Erythroblast (primary cell): Measurements from ENCODE around the gene RSU1.

Experiments
- DNase-seq, 2 experiments: peaks; one replicate each; lab custom pipeline; 2025; lab: John Stamatoyannopoulos, UW
- GATA1 ChIP-seq: IDR thresholded peaks from 2 replicates; pipeline ENCODE4 v1.6.1; 2011; ENCODE audit warnings: low read depth, mild to moderate bottlenecking, control low read depth, low read length, moderate library complexity
- POLR2A ChIP-seq: IDR thresholded peaks from 2 replicates; pipeline ENCODE4 v1.6.1; 2011; ENCODE audit warnings: mild to moderate bottlenecking, low read length

RSU1 gene

DNA sequence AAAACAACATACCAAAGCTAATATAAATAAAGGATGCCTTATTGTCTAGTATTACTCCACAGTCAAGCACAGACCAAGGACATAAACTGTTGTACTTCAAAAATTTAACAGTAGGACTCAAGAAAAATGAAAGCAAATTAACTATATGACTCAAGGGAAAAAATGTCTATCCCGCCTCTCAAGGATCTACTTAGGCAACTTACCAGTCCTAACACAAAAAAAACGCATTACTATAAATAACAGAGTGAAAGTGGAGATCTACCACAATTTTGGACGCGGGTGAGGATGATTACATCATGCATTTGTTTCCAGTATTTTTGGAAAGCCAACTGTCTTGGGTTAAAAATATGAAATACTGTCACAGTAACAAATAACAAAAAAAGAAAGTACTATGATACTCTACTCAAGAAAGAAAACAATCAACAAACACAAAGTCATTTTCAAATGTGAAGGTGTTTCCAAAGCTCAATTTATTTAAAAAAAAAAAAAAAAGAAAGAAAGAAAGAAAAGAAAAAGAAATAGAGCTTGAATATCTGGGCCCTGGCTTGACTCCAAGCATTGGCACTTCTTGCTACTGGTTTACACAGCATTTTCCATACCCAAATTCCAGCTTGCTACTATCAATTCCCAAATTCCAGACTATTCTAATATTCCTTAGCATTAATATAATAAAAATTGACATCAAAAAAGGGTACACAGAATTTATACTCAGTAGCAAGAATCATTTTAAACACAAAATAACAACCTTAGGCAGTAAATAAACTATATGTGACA lies 99.4 kb downstream of the RSU1 start:
- DNase-seq, result no peak
- TF ChIP-seq GATA1, result no peak
- TF ChIP-seq POLR2A, result no peak

DNA sequence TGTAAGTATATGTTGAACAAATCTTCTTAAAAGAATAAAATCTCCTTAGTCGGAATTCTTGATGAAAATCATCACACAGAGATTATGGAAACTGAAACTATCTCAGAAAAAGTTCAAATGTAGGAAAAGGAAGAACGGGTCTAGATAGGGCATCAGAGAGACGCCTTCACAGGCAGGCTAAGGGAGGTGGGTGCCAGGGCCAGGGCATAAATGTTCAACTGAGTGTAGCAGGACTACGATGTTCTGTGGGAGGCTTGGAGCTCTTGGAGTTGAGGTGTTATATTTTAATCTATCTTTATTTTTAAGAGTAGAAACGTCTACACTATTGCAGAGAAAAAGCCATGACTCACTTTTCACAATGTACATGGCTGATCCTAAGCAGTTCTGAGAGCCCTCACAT lies 101.2 kb downstream of the RSU1 start:
- TF ChIP-seq GATA1, result no peak
- no peak for TF ChIP-seq POLR2A
- no peak for DNase-seq

DNA sequence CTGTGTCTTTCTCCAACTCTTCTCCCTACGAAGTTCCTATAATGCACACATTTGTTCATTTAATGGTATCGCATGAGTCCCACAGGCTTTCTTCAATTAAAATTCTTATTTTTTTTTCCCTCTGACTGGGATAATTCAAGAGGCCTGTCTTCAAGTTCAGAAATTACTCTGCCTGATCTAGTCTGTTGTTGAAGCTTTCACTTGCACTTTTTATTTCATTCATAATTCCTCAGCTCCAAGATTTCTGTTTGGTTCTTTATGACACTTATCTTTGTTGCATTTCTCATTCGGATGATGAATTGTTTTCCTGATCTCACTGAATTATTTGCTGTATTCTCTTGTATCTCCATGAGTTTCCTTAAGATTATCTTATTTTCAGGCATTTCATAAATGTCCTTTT lies 103.9 kb downstream of the RSU1 start:
- TF ChIP-seq POLR2A (no peak), GATA1 (no peak)
- DNase-seq, result no peak

DNA sequence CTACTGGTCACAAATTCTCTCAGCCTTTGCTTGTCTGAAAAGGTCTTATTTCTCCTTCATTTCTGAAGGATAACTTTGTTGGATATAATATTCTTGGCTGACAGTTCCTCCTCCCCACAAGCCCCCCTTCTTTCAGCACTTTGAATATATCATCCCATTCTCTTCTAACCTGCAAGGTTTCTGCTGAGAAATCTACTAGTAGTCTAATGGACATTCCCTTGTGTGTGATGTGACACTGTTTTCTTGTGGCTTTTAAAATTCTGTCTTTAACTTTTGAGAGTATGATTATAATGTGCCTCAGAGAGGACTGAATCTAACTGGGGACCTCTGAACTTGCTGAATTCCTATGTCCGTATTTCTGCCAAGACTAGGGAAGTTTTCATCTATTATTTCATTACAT lies 104.3 kb downstream of the RSU1 start:
- DNase-seq, result no peak
- TF ChIP-seq POLR2A, result no peak
- TF ChIP-seq GATA1, result no peak

DNA sequence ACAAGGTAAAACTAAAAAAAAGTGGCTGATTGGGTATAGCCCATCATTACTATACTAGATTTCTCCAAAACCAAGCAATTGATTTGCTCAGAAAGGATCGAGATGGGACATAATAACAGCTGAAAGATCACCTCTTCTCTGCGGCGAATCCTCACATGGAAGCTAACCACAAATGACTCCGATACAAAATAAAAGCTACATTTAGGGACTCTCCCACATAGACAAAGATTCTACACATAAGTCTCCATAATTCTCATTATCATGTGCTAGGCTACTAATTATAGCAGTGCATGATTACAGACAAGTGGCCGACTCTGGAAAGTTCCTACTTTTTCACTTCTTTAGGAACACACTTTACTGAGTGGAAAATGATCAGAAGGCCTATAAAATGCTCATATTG lies 116.9 kb downstream of the RSU1 start:
- no peak for TF ChIP-seq POLR2A
- TF ChIP-seq GATA1, result no peak
- DNase-seq, result no peak

DNA sequence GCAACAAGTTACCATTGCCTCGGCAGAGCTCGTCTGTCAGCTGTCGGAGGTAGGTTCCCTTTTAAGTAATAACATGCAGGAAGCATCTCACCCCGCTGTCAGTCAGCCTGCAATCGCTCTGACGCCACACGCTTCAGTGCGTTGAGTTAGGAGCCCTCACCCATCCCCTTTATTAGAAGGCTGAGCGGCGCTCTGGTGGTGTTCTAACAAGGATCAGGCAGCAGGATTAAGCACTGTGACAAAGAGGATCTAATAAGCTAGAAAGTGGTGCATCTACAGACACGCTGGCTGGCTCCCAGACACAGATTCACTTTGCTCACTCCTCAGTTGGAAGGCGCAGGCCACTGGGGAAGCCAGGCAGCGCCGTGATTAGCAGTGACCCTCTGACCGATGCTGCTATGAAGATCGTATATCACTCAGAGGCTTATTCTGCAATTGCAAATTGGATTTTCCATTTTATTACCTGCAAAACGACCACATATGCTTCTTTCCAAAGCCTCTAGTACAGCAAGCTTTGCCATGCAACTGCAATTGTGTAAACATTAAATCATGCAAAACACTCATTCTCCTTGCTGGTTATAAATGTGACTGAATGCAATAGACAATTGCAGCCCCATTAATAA lies 117.7 kb downstream of the RSU1 start:
- no peak for DNase-seq
- TF ChIP-seq GATA1 (no peak), POLR2A (no peak)

DNA sequence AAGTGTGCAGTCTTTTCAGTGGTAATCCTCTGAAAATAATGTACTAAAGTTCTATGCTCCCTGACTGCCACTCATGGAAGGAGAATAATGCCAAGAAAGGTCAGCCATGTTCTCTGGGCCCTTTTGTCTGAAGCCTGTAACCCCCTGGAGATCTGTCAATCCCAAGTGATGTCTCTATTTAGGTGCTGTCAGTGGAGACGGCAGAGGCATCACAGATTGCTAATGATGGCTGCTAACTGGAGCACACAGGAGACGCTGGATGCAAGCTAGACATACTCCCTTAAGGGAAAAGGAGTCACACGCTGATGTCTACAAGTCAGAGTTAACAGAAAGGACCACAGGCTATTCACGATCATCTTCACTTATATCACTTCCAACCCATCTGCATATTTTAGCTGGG lies 118.8 kb downstream of the RSU1 start:
- no peak for DNase-seq
- TF ChIP-seq GATA1, result no peak
- no peak for TF ChIP-seq POLR2A

DNA sequence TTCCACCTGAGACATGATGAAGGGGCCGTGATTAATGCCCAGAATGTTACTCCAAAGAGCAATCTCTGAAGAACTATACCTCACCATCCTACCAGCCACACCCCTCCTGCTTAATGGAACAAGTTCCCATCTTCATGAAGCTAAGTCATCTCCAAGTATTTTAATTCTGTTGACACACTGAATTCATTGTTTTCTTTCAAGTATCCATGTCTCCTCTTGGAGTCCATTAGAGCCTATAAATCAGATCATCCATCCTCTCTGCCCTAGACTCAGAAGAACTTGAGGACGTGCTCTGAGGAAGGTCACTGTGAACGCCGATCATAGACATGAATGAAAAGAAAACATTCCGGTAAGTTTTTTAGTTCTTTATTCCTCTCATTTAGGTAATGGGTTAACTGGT lies 126.8 kb downstream of the RSU1 start:
- no peak for DNase-seq
- TF ChIP-seq POLR2A (no peak), GATA1 (no peak)

DNA sequence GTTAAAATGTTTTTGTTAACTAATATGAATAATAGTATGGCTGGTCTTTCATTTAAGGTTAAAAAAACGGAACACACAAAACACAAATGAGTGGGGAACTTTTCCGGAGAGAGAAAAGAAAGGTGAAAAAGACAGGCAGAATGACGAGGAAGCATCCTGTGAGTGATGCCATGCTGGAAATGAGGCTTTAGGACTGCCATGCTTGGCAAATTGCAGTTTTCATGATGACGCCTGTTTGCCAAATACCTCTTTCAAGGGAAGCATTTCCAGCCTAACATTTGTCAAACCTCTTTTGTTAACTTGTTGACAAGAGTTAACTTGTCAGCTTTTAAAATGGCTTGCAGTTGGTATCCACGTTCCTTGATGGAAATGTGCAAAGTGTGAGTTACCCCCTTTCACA lies 127.5 kb downstream of the RSU1 start:
- no peak for DNase-seq
- no peak for TF ChIP-seq POLR2A
- no peak for TF ChIP-seq GATA1

DNA sequence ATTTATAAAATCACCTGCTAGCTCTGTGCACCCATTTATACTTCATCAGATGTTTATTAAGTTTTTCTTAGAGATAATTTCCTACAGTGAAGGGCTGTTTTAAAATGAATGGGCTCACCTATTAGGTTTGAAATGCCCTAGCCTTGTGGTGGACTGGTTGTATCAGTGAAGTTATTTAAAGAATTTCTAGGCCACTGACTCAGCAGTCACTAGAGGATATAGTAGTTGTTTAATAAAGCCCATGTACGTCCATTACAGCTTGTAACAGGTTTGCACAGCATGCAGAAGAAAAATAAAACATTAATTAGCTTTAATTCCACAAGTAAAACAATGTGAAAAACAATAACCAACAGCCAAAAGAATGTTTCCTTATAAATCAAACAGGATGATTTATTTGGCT lies 128.0 kb downstream of the RSU1 start:
- TF ChIP-seq POLR2A, result no peak
- TF ChIP-seq GATA1, result no peak

DNA sequence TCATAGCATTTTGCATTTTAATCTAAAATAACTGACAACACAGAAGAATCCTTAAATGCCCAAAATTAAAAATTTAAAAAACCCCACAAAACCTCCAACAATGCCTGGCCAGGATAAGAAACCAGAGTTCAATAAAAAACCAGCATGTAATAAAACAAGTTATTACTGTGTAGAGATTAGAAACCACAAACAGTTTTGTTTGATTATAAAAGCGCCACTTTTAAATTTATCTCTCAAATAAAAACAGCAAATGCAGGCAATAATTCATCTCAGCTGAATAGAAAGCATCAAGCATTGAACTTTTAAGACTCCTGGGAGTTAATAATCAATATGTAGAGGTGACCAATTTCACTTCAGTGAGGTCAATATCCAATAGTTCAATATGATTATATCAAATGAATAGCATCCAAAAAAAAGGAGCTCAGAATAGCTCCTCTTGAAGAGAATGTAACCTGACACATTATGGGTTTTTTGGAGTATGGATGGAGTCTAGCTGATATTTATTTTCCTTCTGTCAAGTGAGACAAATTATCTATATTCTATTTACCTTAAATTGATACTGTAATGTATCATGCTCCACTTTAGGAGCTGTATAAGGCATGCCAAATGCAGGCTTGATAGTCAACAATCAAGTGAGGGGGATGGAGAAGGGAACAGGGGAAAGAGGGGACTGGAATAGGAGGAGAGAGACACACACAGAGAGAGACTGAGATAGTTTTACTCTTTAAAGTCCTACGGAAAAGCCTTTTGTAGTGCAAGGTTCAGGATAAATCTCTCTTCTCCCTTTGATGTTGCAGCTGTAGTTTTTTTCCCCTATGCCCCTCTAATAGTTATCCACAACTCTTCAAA lies 130.9 kb downstream of the RSU1 start:
- TF ChIP-seq POLR2A (no peak), GATA1 (no peak)
- no peak for DNase-seq

More for the DNA sequence above, 128.0 kb downstream of the RSU1 start:
- DNase-seq, result no peak

DNA sequence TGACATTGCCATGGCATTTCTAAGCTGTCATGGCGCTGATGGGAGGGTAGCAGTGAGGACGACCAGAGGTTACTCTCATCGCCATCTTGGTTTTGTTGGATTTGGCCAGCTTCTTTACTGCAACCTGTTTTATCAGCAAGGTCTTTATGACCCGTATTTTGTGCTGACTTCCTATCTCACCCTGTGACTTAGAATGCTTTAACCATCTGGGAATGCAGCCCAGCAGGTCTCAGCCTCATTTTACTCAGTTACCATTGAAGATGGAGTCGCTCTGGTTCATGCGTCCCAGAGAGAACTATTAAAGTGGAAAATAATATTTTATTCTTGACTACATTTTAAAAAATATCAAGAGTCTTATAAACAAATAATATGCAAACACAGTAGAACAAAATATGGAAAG lies 131.7 kb downstream of the RSU1 start:
- no peak for TF ChIP-seq GATA1
- TF ChIP-seq POLR2A, result no peak
- DNase-seq, result no peak

DNA sequence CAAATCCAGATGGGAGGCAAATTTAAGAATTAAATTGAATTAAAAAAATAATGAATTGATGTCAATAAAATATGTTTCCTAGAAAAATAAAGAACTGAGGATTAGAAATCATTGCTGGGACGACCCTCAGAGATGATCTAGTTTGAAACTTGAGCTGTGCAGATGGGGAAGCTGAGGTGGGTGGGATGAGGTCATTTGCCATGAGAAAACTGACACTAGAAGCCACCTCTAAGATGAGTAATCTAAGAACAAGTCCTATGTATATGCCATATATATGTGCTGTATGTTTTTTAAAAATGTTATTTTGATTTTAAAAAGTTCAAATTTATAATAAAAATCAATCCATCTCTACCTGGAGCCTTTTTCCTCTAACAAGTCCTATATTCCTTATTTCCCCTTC lies 135.7 kb downstream of the RSU1 start:
- TF ChIP-seq POLR2A (no peak), GATA1 (no peak)
- DNase-seq, result no peak

DNA sequence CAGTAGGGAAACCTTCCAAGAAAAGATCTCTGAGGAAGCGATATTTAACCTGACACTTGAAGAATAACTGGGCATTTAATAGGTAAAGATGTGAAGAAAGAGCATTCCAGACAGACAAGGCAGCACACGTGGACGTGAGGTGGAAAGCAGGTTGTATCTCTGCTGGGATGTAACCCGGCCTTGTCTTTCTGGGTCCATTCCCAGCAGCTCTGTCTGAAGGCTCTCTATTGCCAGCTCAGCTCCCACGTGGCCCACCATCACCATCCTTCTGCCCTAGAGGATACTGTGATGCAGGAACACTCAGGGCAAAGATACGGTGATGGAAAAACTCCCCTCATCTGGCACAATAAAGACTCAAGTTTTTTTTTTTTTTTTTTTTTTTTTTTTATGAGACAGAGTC lies 137.7 kb downstream of the RSU1 start:
- DNase-seq, result no peak
- TF ChIP-seq POLR2A, result no peak
- no peak for TF ChIP-seq GATA1

DNA sequence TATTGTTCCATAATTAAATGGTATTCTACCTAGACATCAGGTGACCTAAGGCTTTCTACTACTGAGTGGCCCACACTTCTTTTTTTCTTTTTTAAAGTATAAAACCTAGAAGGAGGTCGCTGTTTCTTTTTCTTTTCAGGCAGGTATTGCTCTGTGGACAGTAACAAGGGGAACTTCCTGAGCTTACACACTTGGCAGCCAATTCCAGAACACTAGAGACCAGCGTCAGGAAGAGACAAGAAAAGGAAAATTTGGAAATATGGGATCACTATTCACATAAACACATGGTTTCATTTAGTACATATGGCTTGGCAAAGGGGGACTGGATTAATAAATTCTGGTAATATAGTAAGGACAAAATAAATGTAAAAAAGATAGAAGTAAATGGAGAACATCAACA lies 141.9 kb downstream of the RSU1 start:
- DNase-seq, result no peak
- no peak for TF ChIP-seq POLR2A
- no peak for TF ChIP-seq GATA1
